GM12878 (cell line): ENCODE measurements around the gene CCDC120. TPM values are rescaled to one million over a fixed set of nuclear protein-coding genes. Genes with fewer than 3 reads are reported as not detected.

Experiments
- ATAC-seq: fragments of 200-7000 bp; cut with Tn5 transposase; 3 replicates; pipeline ENCODE4 v1.9.1; 2020; ENCODE audit warnings: mild to moderate bottlenecking, moderate library complexity
- BruUV-seq: library from RNA; stranded (reverse); fragments of 400-500 nt; replicated peaks from 2 replicates; lab custom pipeline; 2021; lab: Mats Ljungman, UMichigan
- CTCF ChIA-PET: fragments of 300-600 bp; sonication (Branson Sonifier 250); formaldehyde crosslinking; extraction: SDS; loops from one replicate; lab custom pipeline; 2021; ENCODE audit warnings: inconsistent platforms; lab: Yijun Ruan, JAX
- POLR2A ChIA-PET: fragments of 350-600 bp; formaldehyde crosslinking; extraction: SDS; loops from one replicate; lab custom pipeline; 2021; ENCODE audit warnings: inconsistent platforms; lab: Charles Lee
- RAD21 ChIA-PET: fragments of 300-600 bp; sonication (Branson Sonifier 250); formaldehyde crosslinking; loops from one replicate; lab custom pipeline; 2023; ENCODE audit warnings: antibody characterized with exemption; ENCODE audit not compliant: unreplicated experiment; lab: Charles Lee
- SMC1A ChIA-PET: fragments of 300-600 bp; sonication (Branson Sonifier 250); formaldehyde crosslinking; loops from one replicate; lab custom pipeline; 2023; ENCODE audit not compliant: unreplicated experiment, uncharacterized antibody; lab: Charles Lee
- DNase-seq: peaks from one replicate; pipeline ENCODE4 v3.0.0-alpha.2; 2011; ENCODE audit warnings: low read depth, low spot score
- FAIRE-seq: peaks from 3 replicates; lab custom pipeline; 2011; peaks lifted over from hg19 to GRCh38; lab: Jason Lieb, UNC
- H2AFZ ChIP-seq: 2 replicates; pipeline ENCODE4 v1.6.0; 2011; ENCODE audit warnings: low read depth, low read length, control low read depth; ENCODE audit not compliant: control insufficient read depth
- H3K27ac ChIP-seq: 2 replicates; pipeline ENCODE4 v1.5.1; 2011; ENCODE audit warnings: control low read depth; ENCODE audit not compliant: control insufficient read depth, insufficient read depth
- H3K27me3 ChIP-seq, 2 experiments: replicated peaks in 1 of 2; 2 replicates each; pipeline versions ENCODE4 v1.6.0 to v1.6.1; 2011; ENCODE audit warnings: low read length in 1 of 2; ENCODE audit not compliant: control insufficient read depth in 2 of 2, insufficient read depth in 2 of 2
- H3K36me3 ChIP-seq, 2 experiments: 2 replicates each; pipeline ENCODE4 v1.5.1; 2011; ENCODE audit warnings: low read length in 1 of 2; ENCODE audit not compliant: control insufficient read depth in 2 of 2, insufficient read depth in 2 of 2
- H3K4me1 ChIP-seq: 2 replicates; pipeline ENCODE4 v1.6.1; 2011; ENCODE audit warnings: mild to moderate bottlenecking, low read length, moderate library complexity, mixed read lengths; ENCODE audit not compliant: control insufficient read depth, insufficient read depth
- H3K4me2 ChIP-seq: 2 replicates; pipeline ENCODE4 v1.6.0; 2011; ENCODE audit warnings: control low read depth; ENCODE audit not compliant: control insufficient read depth, insufficient read depth
- H3K4me3 ChIP-seq: fragments of 200-600 bp; sonication (generic); 2 replicates; pipeline ENCODE4 v1.5.1; 2016
- H3K79me2 ChIP-seq: 2 replicates; pipeline ENCODE4 v1.6.0; 2011; ENCODE audit warnings: low read length; ENCODE audit not compliant: control insufficient read depth, insufficient read depth
- H3K9ac ChIP-seq: 2 replicates; pipeline ENCODE4 v1.8.0; 2011; ENCODE audit warnings: low read length, control low read depth, mixed read lengths; ENCODE audit not compliant: control insufficient read depth, insufficient read depth
- H3K9me3 ChIP-seq: replicated peaks from 3 replicates; pipeline ENCODE4 v1.5.1; 2011; ENCODE audit warnings: mild to moderate bottlenecking, low read length; ENCODE audit not compliant: control insufficient read depth, insufficient read depth
- H4K20me1 ChIP-seq: 2 replicates; pipeline ENCODE4 v1.6.0; 2011; ENCODE audit not compliant: control insufficient read depth, insufficient read depth
- ASH2L ChIP-seq: fragments of 300-600, 200-600 bp; sonication (generic); IDR thresholded peaks from 2 replicates; pipeline ENCODE4 v1.6.1; 2017; ENCODE audit warnings: low read depth, mild to moderate bottlenecking, borderline replicate concordance
- BACH1 ChIP-seq: fragments of 450-650 bp; IDR thresholded peaks from 2 replicates; pipeline ENCODE4 v1.6.1; 2017; ENCODE audit warnings: mild to moderate bottlenecking, borderline replicate concordance
- CBX3 ChIP-seq: fragments of 200-600 bp; sonication (generic); IDR thresholded peaks from 2 replicates; pipeline ENCODE4 v1.6.1; 2016; ENCODE audit warnings: low read depth, borderline replicate concordance
- EZH2 ChIP-seq: IDR thresholded peaks from 2 replicates; pipeline ENCODE4 v1.6.1; 2012; ENCODE audit warnings: low read depth, mild to moderate bottlenecking, control low read depth, inconsistent platforms, low read length, borderline replicate concordance; ENCODE audit not compliant: control insufficient read depth
- WGBS: methylation state at CpG from one replicate; pipeline ENCODE4 v1.1.6; 2016; ENCODE audit warnings: low lambda C conversion rate; ENCODE audit not compliant: insufficient replicate concordance, insufficient coverage; ENCODE audit errors: missing lambda C conversion rate; 5-methylcytosine and 5-hydroxymethylcytosine counted together
- in situ Hi-C: fragments of 300-500 bp; cut with MboI; formaldehyde crosslinking; loops from 9 replicates; pipeline ENCODE4 v1.14.3; 2018; ENCODE audit warnings: mixed read lengths
- intact Hi-C: fragments of 100-400 bp; cut with micrococcal nuclease; formaldehyde crosslinking; loops from one replicate; pipeline ENCODE4 v1.14.2; 2022; ENCODE audit not compliant: unreplicated experiment
- polyA plus RNA-seq, 11 experiments: library from polyadenylated mRNA; depleted of rRNA in 4 of 11; unstranded in 6 of 11; stranded (reverse) in 5 of 11; fragments of >200 nt; fragmentation: Nextera tagmentation in 4 of 11; fragmentation: Illumina TruSeq in 1 of 11; extraction: Ambion mirVana in 4 of 11; extraction: Trizol in 1 of 11; gene quantifications; 1 replicate in 1 of 11; 2 replicates in 10 of 11; pipeline versions ENCODE4 v1.2.1 to v1.2.3, GENCODE V29; 2011 to 2016; ENCODE audit warnings: inconsistent platforms in 2 of 11, missing spikeins in 2 of 11, low read depth in 1 of 11
- total RNA-seq, 4 experiments: library from RNA; depleted of rRNA in 3 of 4; stranded (reverse); fragments of >200 nt in 3 of 4; fragmentation: Illumina TruSeq in 1 of 4; extraction: Trizol in 1 of 4; gene quantifications; 2 replicates each; pipeline versions ENCODE4 v1.2.1 to v1.2.3, GENCODE V29; 2013 to 2021
- TF ChIP-seq, protein P1 (sequence below): IDR thresholded peaks from 2 replicates; pipeline ENCODE4 v1.6.1; 2012; ENCODE audit warnings: low read depth, low read length, improper control_type of control experiment

Gene CCDC120
- total and polyA plus RNA-seq, 10 of the 15 experiments (the other 5 are each of a cell fraction or from before 2014, with no cell fraction given), result 0.11 to 4.1 (median 0.76) TPM

DNA sequence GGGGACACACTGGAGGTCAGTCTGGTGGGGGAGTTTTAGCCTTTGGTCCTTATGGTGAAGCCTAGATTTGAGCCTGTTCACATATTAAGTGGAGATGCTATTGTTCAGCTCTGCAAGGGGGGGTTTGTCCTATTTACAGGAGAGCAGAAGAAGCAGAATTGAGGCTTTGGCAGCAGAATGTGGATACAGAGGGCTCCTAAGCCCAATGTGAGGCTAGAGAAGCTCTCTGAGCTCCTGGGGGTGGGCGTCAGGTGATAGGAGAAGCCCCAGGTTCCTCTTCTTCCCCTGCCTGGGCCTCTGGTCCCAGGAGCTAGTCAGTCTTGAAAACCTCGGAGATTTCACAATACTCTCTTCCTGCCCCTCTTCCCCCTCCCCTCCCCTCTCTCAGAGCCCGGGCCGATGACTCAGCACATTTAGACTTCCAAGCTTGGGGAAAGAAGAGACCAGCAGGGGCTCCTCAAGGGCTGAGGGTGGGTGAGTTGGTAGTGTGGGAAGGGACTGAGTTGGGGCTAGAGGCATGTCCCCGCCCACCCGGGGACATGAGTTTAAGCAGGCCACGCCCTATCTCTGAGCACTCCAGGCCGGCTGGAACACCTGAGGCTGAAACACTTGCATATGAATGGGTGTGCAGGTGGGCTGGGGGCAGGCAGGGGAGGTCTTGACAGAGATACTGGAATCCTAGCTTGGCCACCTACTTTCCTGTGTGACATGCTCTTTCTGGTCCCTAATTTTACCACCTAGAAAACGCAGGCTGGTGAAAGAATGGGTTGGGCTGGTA lies 19.0 kb upstream of the CCDC120 start:
- no peak overlapping the region for H2AFZ ChIP-seq
- CTCF ChIA-PET, result interaction anchor here (0.8 to 1.5 kb wide), 3 partner anchors 12 to 81 kb away, joined by 3 to 4 read pairs (median 3); no protein-coding TSS in a partner anchor

DNA sequence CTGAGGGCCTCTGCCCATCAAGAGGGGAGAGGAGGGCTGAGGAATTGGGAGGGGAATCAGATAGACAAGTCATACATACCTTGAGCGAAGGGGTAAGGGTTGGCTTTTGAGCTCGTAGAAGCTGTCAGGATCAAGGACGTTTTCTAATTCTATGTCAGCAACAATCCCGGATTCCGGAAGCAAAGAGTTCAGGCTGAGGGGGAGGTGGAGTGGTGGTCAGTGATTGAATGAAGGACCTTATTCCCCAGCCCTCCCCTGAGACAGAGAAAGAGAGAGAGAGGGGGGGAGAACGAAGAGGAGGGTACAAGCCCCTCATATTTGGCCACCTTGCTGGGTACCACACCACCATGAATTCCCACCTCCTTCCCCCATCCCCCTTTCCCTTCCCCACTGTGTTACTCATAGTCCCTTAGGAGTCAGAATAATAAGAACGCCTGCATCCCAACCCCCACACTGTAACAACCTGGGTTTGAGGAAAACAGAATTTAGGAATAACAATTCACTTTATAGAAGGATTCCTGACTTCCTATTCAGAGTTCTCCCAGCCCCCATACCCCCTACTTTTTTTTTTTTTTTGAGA lies 18.3 kb upstream of the CCDC120 start:
- WGBS, result 69% methylated on average over 7 of the region's 7 CpGs
- in situ Hi-C loops, result loop anchor here (5.0 kb wide), 1 partner anchor 73 kb away; no protein-coding TSS in a partner anchor
- ChIA-PET SMC1A (no interaction called here), CTCF (interaction anchor here (0.8 to 1.5 kb wide), 3 partner anchors 13 to 82 kb away, joined by 3 to 4 read pairs (median 3); no protein-coding TSS in a partner anchor), POLR2A (interaction anchor here (0.8 kb wide), 1 partner anchor 46 kb away, joined by 4 read pairs; no protein-coding TSS in a partner anchor), RAD21 (interaction anchor here (2.2 kb wide), 1 partner anchor 38 kb away, joined by 9 read pairs; the partner anchor contains the start of gene GRIPAP1)
- no TSS peak for BruUV-seq
- intact Hi-C loops, result loop anchor here (5.0 kb wide), 5 partner anchors 38 to 408 kb away; partner anchors contain the start of genes GRIPAP1, HDAC6, PIM2 and PQBP1
- TF ChIP-seq, protein P1, sequence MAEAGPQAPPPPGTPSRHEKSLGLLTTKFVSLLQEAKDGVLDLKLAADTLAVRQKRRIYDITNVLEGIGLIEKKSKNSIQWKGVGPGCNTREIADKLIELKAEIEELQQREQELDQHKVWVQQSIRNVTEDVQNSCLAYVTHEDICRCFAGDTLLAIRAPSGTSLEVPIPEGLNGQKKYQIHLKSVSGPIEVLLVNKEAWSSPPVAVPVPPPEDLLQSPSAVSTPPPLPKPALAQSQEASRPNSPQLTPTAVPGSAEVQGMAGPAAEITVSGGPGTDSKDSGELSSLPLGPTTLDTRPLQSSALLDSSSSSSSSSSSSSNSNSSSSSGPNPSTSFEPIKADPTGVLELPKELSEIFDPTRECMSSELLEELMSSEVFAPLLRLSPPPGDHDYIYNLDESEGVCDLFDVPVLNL, result no peak
- TF ChIP-seq CBX3, result no peak
- no peak for TF ChIP-seq EZH2
- Histone ChIP-seq H3K9me3 (no peaks in the 10 kb centered on the region), H3K27ac (0 out of 2 replicates have a peak overlapping the region, but pooled peaks have one; percentile 22), H3K4me2 (peak overlapping the region; percentile 30), H3K79me2 (peaks cover 29% of the 10 kb centered on the region), H3K4me1 (peaks cover 5% of the 10 kb centered on the region; the same call in 1 of the 2 replicates), H2AFZ (no peak overlapping the region), H3K9ac (no peak overlapping the region; the same call in 1 of the 2 replicates), H3K4me3 (peak overlapping the region; percentile 17; the same call in 1 of the 2 replicates), H3K27me3 (no peaks in the 10 kb centered on the region), H4K20me1 (no peaks in the 10 kb centered on the region), H3K36me3 (peaks cover 2 to 5% of the 10 kb centered on the region in 2 experiments; a peak in 2 of 4 replicates)
- FAIRE-seq, result no peak
- DNase-seq, result no peak
- ATAC-seq, result no peak

More for the DNA sequence above, 19.0 kb upstream of the CCDC120 start:
- ATAC-seq (peak; percentile 23; the same call in 2 of the 3 replicates), DNase-seq (no peak), FAIRE-seq (no peak)
- H3K36me3 ChIP-seq, result peaks cover 2 to 5% of the 10 kb centered on the region in 2 experiments; a peak in 2 of 4 replicates
- TF ChIP-seq BACH1 (peak; percentile 92), ASH2L (no peak)
- no peaks in the 10 kb centered on the region for H3K27me3 ChIP-seq
- peaks cover 29% of the 10 kb centered on the region for H3K79me2 ChIP-seq
- BruUV-seq, result no TSS peak
- peak overlapping the region; percentile 17; the same call in 1 of the 2 replicates for H3K4me3 ChIP-seq
- 38% methylated on average over 7 of the region's 9 CpGs for WGBS
- ChIA-PET POLR2A (no interaction called here), SMC1A (no interaction called here), RAD21 (no interaction called here)
- peak overlapping the region; percentile 4; the same call in 1 of the 2 replicates for H3K9ac ChIP-seq
- H3K9me3 ChIP-seq, result no peaks in the 10 kb centered on the region
- in situ Hi-C loops (loop anchor here (5.0 kb wide), 1 partner anchor 72 kb away; no protein-coding TSS in a partner anchor), intact Hi-C loops (loop anchor here (5.0 kb wide), 5 partner anchors 37 to 407 kb away; partner anchors contain the start of genes GRIPAP1, HDAC6, PIM2 and PQBP1)
- no peaks in the 10 kb centered on the region for H4K20me1 ChIP-seq
- H3K4me2 ChIP-seq, result peak overlapping the region; percentile 30
- H3K4me1 ChIP-seq, result peaks cover 5% of the 10 kb centered on the region; the same call in 1 of the 2 replicates
- peak overlapping the region; percentile 22 for H3K27ac ChIP-seq
